Type B pancreatic cell (in vitro differentiated cells): ENCODE data around the gene BDH1. TPM values are rescaled to one million over a fixed set of nuclear protein-coding genes. Genes with fewer than 3 reads are reported as not detected.
A peak's percentile ranks its signal among the peaks of the same experiment; 100 is the strongest.

ENCODE experiments used
- DNase-seq: peaks from one replicate; pipeline ENCODE4 v3.0.0; 2021; ENCODE audit warnings: mixed read lengths; ENCODE audit not compliant: unreplicated experiment; ENCODE audit errors: extremely low spot score
- H3K27ac Mint-ChIP-seq: 2 replicates; pipeline ENCODE4 v1.8.0; 2021; ENCODE audit warnings: mild to moderate bottlenecking, mixed read lengths
- H3K27me3 Mint-ChIP-seq: 2 replicates; pipeline ENCODE4 v1.8.0; 2021; ENCODE audit warnings: mixed read lengths
- H3K36me3 Mint-ChIP-seq: 2 replicates; pipeline ENCODE4 v1.8.0; 2021; ENCODE audit warnings: mixed read lengths
- H3K4me1 Mint-ChIP-seq: one replicate; pipeline ENCODE4 v1.8.0; 2021; ENCODE audit warnings: mixed read lengths; ENCODE audit not compliant: unreplicated experiment
- H3K4me3 Mint-ChIP-seq: 2 replicates; pipeline ENCODE4 v1.8.0; 2021; ENCODE audit warnings: mild to moderate bottlenecking, mixed read lengths
- H3K9me3 Mint-ChIP-seq: 2 replicates; pipeline ENCODE4 v1.8.0; 2021; ENCODE audit warnings: mixed read lengths
- CTCF ChIP-seq: fragments of 200-600 bp; sonication (generic); conservative IDR thresholded peaks from 2 replicates; pipeline ENCODE4 v1.5.0; 2021; ENCODE audit warnings: antibody characterized with exemption, mild to moderate bottlenecking
- total RNA-seq: library from RNA; stranded (reverse); gene quantifications from 2 replicates; pipeline ENCODE4 v1.2.1, GENCODE V29; 2021; ENCODE audit warnings: low replicate concordance

BDH1 gene
- total RNA-seq, 1 donor from 2014 or later: 32.0 TPM

GRCh38 chr3:197490098-197491058 is 65.4 kb downstream of the BDH1 start:
- peaks cover 57% of the 10 kb centered on the region for H3K4me1 Mint-ChIP-seq
- H3K27me3 Mint-ChIP-seq: peaks cover 3% of the 10 kb centered on the region
- H3K4me3 Mint-ChIP-seq: no peak overlapping the region
- no peaks in the 10 kb centered on the region for H3K9me3 Mint-ChIP-seq
- no peak for DNase-seq
- no peaks in the 10 kb centered on the region for H3K36me3 Mint-ChIP-seq
- no peak for TF ChIP-seq CTCF
- H3K27ac Mint-ChIP-seq: peak overlapping the region; percentile 85

GRCh38 chr3:197487911-197488391 is 67.8 kb downstream of the BDH1 start:
- Mint-ChIP-seq H3K4me3 (peak overlapping the region; percentile 20), H3K9me3 (no peaks in the 10 kb centered on the region), H3K4me1 (peaks cover 33% of the 10 kb centered on the region), H3K27ac (peak overlapping the region; percentile 88), H3K27me3 (peaks cover 3% of the 10 kb centered on the region), H3K36me3 (no peaks in the 10 kb centered on the region)
- TF ChIP-seq CTCF: no peak
- DNase-seq: no peak

- peak overlapping the region; percentile 21 for H3K27ac Mint-ChIP-seq
- H3K9me3 Mint-ChIP-seq: no peaks in the 10 kb centered on the region
- no peak overlapping the region for H3K4me3 Mint-ChIP-seq
- peaks cover 24% of the 10 kb centered on the region for H3K4me1 Mint-ChIP-seq
- no peak for TF ChIP-seq CTCF
- no peaks in the 10 kb centered on the region for H3K36me3 Mint-ChIP-seq
- peaks cover 3% of the 10 kb centered on the region for H3K27me3 Mint-ChIP-seq
- no peak for DNase-seq
These were observed 68.9 kb downstream of the BDH1 start for GRCh38 chr3:197486861-197487260.

- Mint-ChIP-seq H3K27me3 (peaks cover 3% of the 10 kb centered on the region), H3K27ac (no peak overlapping the region), H3K9me3 (no peaks in the 10 kb centered on the region), H3K36me3 (no peaks in the 10 kb centered on the region), H3K4me3 (no peak overlapping the region), H3K4me1 (peaks cover 16% of the 10 kb centered on the region)
- no peak for DNase-seq
- TF ChIP-seq CTCF: no peak
These were observed 70.6 kb downstream of the BDH1 start for GRCh38 chr3:197485143-197485542.

GRCh38 chr3:197484204-197484901 is 71.4 kb downstream of the BDH1 start:
- no peak for DNase-seq
- no peak overlapping the region for H3K4me3 Mint-ChIP-seq
- H3K36me3 Mint-ChIP-seq: no peaks in the 10 kb centered on the region
- peaks cover 11% of the 10 kb centered on the region for H3K4me1 Mint-ChIP-seq
- TF ChIP-seq CTCF: no peak
- peaks cover 5% of the 10 kb centered on the region for H3K9me3 Mint-ChIP-seq
- H3K27me3 Mint-ChIP-seq: peaks cover 7% of the 10 kb centered on the region
- H3K27ac Mint-ChIP-seq: no peak overlapping the region
